ENCODE measurements around the gene ARID1A. TPM values are rescaled to one million over a fixed set of nuclear protein-coding genes. Genes with fewer than 3 reads are reported as not detected.

ARID1A gene
- total and polyA plus RNA-seq, 9 of the 15 experiments (the other 6 are each of a cell fraction or from before 2014, with no cell fraction given) = 8.3 to 88.3 (median 22.5) TPM

DNA sequence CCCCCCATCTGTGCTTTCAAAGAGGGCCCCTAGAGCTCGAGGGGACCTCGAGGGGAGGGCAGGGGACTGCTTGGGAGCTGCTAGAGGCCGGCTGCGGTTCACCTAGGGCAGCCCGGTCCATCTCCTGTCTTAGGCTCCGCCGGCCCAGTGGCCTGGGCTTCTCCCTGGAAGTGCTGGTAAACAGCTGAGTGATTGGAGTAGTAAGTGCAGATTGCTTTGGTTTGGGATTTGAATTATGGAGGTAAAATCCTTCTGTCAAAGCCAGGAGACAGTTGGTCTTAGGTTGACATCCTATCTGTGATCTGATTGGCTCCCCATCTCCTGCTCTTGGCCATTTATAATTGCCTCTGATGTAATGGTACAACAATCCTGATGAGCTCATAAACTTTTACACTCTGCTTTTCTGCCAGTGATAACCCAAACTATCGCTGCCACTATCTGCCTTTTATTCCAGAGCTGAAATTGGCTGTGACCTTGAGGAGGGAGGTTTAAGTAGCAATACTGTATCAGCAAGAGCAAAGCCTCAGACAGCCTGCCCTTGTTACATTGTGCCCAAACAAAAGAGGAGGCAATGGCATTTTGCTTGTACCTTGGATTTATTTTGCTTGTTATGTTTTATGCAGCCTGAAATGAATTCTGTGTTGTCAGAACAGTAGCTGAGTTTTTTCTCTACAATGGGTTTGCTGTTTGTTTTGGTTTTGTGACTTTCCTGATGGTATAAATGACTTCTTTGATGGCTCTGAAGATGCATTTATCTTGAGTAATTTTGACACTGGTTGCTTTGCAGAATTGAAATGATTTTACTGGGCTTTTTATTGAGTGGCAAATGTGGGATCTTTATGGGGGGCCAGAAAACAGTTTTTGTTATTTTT is 2.4 kb downstream of the ARID1A start (continued):
- TF ChIP-seq SMARCE1 (IDR thresholded peaks at IDR 0.05) = peak; percentile 80
- TF ChIP-seq, protein P1, sequence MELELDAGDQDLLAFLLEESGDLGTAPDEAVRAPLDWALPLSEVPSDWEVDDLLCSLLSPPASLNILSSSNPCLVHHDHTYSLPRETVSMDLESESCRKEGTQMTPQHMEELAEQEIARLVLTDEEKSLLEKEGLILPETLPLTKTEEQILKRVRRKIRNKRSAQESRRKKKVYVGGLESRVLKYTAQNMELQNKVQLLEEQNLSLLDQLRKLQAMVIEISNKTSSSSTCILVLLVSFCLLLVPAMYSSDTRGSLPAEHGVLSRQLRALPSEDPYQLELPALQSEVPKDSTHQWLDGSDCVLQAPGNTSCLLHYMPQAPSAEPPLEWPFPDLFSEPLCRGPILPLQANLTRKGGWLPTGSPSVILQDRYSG (tag; conservative IDR thresholded peaks at IDR 0.05; ENCODE audit: low read depth) = no peak
- no peak for TF ChIP-seq NFIX (CRISPR knock-in tag; IDR thresholded peaks at IDR 0.05; ENCODE audit: low read depth)
- TF ChIP-seq SIX5 (IDR thresholded peaks at IDR 0.05; ENCODE audit: borderline replicate concordance in 1 of 2, insufficient read depth in 1 of 2, low read depth in 1 of 2, low read length in 2 of 2) = no peak
- TF ChIP-seq YY1 (IDR thresholded peaks at IDR 0.05; ENCODE audit: borderline replicate concordance in 1 of 3, control insufficient read depth in 1 of 3, extremely low read depth in 1 of 3, insufficient read depth in 3 of 3, insufficient read length in 1 of 3, insufficient replicate concordance in 2 of 3, low read depth in 1 of 3, low read length in 2 of 3) = peak in 1 of 3 experiments; percentile 14
- TF ChIP-seq EZH2 (IDR thresholded peaks at IDR 0.05; ENCODE audit: borderline replicate concordance, low read depth, low read length) = no peak
- no peak for TF ChIP-seq HIVEP1 (CRISPR knock-in tag; IDR thresholded peaks at IDR 0.05)
- TF ChIP-seq LEF1 (IDR thresholded peaks at IDR 0.05) = no peak; the same call in 1 of the 2 replicates
- TF ChIP-seq FOS (IDR thresholded peaks at IDR 0.05; ENCODE audit: extremely low read depth, insufficient read length) = peak; percentile 50
- peak; percentile 89 for TF ChIP-seq CEBPG (CRISPR knock-in tag; IDR thresholded peaks at IDR 0.05)
- TF ChIP-seq CEBPG (tag; conservative IDR thresholded peaks at IDR 0.05 in 1 of 2, IDR thresholded peaks at IDR 0.05 in 1 of 2) = peak; percentile 56 to 91
- no peak for TF ChIP-seq TCF7L2 (IDR thresholded peaks at IDR 0.05; ENCODE audit: low read depth, low read length)
- TF ChIP-seq RFX1 (IDR thresholded peaks at IDR 0.05) = no peak
- no peak for TF ChIP-seq XRCC4 (IDR thresholded peaks at IDR 0.05; ENCODE audit: extremely low read depth, insufficient read depth, insufficient read length)
- peak; percentile 43; the same call in 1 of the 2 replicates for TF ChIP-seq KLF13 (tag; IDR thresholded peaks at IDR 0.05; ENCODE audit: borderline replicate concordance, low read depth)
- 0 out of 2 replicates have a peak, but pooled peaks have one; percentile 27 for TF ChIP-seq ZKSCAN1 (IDR thresholded peaks at IDR 0.05; ENCODE audit: low read depth, low read length)
- TF ChIP-seq, protein P2, sequence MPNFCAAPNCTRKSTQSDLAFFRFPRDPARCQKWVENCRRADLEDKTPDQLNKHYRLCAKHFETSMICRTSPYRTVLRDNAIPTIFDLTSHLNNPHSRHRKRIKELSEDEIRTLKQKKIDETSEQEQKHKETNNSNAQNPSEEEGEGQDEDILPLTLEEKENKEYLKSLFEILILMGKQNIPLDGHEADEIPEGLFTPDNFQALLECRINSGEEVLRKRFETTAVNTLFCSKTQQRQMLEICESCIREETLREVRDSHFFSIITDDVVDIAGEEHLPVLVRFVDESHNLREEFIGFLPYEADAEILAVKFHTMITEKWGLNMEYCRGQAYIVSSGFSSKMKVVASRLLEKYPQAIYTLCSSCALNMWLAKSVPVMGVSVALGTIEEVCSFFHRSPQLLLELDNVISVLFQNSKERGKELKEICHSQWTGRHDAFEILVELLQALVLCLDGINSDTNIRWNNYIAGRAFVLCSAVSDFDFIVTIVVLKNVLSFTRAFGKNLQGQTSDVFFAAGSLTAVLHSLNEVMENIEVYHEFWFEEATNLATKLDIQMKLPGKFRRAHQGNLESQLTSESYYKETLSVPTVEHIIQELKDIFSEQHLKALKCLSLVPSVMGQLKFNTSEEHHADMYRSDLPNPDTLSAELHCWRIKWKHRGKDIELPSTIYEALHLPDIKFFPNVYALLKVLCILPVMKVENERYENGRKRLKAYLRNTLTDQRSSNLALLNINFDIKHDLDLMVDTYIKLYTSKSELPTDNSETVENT (CRISPR knock-in tag; IDR thresholded peaks at IDR 0.05) = peak; percentile 50; the same call in 1 of the 2 replicates

All from K562 (cell line).